Activated CD4-positive, alpha-beta T cell treated with anti-CD3 and anti-CD28 coated beads for 1 hour (primary cell): Measurements from ENCODE around the gene LACRT.

Source experiments
- DNase-seq: peaks from one replicate; pipeline ENCODE4 v3.0.0-alpha.2; 2020

LACRT gene

GRCh38 chr12:54598970-54599369 is 35.7 kb downstream of the LACRT start:
- DNase-seq: no peak

GRCh38 chr12:54596526-54596946 is 38.2 kb downstream of the LACRT start:
- DNase-seq: peak; percentile 16

- DNase-seq: no peak
Observed at GRCh38 chr12:54595471-54595870, 39.2 kb downstream of the LACRT start.

- no peak for DNase-seq
Observed at GRCh38 chr12:54593725-54594124, 41.0 kb downstream of the LACRT start.

GRCh38 chr12:54593135-54593534 is 41.6 kb downstream of the LACRT start:
- no peak for DNase-seq

- no peak for DNase-seq
Observed at GRCh38 chr12:54592316-54592715, 42.4 kb downstream of the LACRT start.

- no peak for DNase-seq
Observed at GRCh38 chr12:54590978-54591591, 43.6 kb downstream of the LACRT start.

- no peak for DNase-seq
Observed at GRCh38 chr12:54589964-54590363, 44.7 kb downstream of the LACRT start.

- DNase-seq: no peak
Observed at GRCh38 chr12:54588890-54589267, 45.8 kb downstream of the LACRT start.

- no peak for DNase-seq
Observed at GRCh38 chr12:54588110-54588889, 46.4 kb downstream of the LACRT start, which contains the start of gene PPP1R1A. Gene PPP1R1A (minus strand): TSS chr12:54588659. CDS start chr12:54588488, 171 bp downstream.

GRCh38 chr12:54587315-54587873 is 47.3 kb downstream of the LACRT start:
- DNase-seq: no peak

GRCh38 chr12:54586620-54587019 is 48.1 kb downstream of the LACRT start:
- DNase-seq: no peak

- DNase-seq: no peak
Observed at GRCh38 chr12:54585243-54585642, 49.5 kb downstream of the LACRT start.

- no peak for DNase-seq
Observed at GRCh38 chr12:54584128-54584527, 50.6 kb downstream of the LACRT start.

GRCh38 chr12:54583726-54584125 is 51.0 kb downstream of the LACRT start:
- no peak for DNase-seq

- DNase-seq: no peak
Observed at GRCh38 chr12:54581412-54581811, 53.3 kb downstream of the LACRT start.
